GM19023 (cell line): ENCODE data around the gene SLC35F3.
"Not testable (repeated sequence)": the region's sequence is repeated elsewhere in the genome, so short reads cannot be mapped to it uniquely, and the experiment has no call there.

ENCODE experiments used
- ATAC-seq: cut with Tn5 transposase; IDR thresholded peaks from one replicate; pipeline ENCODE4 v1.9.1; 2021; ENCODE audit warnings: mild to moderate bottlenecking, moderate library complexity; ENCODE audit not compliant: unreplicated experiment

The SLC35F3 gene

DNA sequence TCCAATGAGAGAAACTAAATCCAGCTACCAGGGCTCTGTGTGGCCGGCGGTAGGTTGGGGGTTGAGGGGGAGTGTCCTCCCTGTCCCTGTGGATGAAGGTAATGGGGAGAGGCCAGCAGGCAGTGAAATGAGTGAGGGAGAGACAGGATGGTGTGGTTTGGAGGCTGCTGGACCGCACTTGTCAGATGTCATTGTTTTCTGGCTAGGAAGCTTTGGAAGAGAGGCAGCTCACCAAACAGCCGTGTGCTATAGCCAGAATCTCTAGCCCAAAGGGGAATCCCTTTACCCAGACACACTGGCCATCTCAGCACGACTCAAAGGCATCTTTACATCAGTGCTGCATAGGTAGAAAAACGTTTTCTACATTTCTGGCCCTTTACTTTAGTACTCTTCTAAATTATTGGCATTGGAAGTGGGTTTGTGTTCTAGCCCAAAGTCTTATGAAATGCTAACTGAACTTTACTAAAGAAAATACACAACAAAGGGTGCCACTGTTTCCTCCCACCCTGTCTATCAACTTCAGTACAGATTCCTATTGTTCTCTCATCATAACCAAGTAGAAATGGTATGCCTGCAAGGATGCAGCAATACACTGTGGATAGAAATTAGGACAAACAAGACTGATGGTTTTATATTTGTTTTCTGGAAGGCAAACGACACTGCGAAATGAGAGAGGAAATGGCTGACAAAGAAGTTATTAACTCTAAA, 372.8 kb downstream of the SLC35F3 start:
- ATAC-seq: no peak

DNA sequence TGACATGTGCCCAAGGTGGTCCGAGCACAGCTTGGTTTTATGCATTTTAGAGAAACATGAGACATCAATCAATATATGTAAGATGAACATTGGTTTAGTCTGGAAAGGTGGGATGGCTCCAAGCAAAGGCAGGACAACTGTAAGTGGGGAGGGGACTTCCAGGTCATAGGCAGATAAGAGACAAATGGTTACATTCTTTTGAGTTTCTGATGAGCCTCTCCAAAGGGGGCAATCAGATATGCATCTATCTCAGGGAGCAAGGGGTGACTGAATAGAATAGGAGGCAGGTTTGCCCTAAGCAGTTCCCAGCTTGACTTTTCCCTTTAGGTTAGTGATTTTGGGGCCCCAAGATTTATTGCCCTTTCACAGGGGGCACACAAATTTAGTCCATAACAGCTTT, 374.5 kb downstream of the SLC35F3 start:
- ATAC-seq: no peak

DNA sequence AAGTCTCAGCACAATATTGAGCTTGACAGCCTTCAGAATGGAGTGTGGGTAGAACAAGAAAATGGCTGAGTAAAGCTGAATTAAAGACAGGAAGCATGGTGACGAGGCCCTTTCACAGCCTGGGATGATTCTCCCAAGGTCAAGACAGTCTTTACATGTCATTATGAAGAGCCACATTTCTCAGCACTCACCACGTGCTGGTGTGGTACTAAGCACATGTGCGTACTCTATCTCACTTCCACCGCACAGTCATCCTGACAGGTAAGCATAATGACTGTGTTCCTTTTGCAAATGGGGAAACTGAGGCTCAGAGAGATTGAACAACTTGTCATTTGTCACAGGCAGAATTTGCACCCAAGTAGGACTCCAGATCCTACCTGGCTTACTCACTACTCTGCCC, 376.0 kb downstream of the SLC35F3 start:
- ATAC-seq: no peak

DNA sequence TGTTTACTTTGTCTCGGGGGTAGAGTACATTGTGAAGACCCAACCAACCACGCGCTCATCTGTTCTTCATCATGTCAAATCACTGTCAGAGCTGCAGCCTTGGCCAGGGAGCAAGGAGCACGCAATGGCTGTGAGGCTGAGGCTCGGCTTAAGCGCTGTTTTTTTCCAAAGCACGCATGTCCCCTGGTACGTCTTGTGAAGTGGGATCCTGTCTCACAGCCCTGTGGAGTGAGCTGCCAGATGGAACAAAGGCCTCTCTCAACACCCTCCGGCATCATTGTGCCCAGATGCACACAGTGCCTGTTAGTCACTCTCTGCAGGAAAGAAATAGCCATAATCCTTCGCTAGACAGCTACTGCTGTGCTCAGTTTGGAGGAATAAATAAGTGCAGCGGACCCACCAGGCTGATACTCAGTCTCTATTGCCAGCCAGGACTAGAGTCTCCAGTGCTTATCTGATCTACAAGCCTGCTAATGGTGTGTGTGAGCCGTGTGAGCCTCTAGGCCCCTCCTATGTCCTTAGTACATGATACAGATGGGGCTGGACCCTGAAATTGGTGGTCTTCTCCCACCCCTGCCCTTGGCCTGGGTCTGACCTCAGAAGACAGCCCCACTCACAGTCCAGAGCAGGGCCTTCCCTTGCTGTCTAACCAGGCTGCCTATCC, 377.5 kb downstream of the SLC35F3 start:
- ATAC-seq: no peak

DNA sequence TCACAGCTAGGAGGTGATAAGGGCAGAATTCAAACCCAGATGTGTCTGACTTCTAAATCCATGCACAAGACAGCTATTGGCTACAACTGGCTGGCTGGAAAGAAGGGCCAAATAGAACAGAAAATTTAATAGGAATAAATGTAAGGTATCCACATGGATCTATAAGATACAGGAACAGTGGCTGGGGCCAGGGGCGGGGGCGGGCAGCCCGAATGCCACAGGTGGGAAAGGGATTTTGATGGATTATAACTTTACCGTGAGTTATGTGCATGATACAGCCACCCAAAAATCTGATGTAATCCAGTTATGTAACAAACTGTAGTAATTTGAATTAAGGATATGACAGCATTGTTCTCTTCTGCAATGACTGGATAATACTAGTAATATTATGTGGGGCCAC, 381.7 kb downstream of the SLC35F3 start:
- ATAC-seq: no peak

DNA sequence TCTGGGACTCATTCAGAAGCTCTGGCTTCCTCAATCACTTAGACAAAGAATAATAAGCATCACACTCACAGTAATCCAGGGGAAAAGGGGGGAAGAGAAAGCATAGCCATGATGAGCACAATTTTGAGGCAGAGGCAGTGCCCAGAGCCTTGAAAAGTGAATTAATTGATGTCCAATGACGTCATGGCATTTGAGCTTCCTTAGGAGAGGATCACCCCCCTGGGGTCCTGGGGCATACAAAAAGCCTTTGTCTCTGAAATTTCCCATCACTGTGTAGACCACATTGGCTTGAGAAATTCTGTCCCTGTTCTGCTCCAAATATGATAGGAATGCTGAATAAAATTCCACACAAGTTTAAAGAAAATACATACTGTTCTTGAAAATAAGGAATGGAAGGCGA, 384.5 kb downstream of the SLC35F3 start:
- no peak for ATAC-seq

DNA sequence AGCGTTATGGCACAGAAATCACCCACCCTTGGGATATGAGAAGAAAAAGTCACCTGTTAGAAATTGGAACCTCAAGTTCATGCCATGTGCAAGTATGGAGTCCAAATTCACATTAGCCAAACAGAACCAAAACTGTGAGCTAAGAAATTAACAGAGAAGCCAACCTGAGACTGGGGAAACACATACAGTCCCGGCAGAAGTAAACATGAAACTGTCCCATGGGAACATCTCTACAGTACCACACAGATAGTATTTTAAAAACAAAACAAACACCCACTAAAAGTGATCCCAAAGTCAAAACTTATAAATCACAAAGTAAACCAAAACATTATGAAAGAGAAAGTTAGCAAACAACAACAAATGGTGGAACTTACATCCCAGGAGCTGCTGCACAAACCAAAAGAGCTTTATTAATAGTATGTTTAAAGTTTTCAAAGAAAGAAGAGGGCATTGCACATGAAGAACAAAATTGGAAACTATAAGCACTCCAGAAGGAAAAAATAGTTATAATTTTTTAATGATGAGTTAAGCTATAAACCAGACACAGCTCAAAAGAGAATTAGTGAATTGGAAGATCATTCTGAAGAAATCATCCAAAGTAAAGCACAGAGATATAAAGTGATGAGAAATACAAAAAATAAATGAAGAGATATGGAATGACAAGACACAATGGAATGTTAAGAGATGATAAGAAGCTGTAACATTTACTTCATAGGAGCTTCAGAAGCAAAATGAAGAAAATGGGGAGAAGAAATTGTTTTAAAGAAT, 385.2 kb downstream of the SLC35F3 start:
- ATAC-seq: no peak

DNA sequence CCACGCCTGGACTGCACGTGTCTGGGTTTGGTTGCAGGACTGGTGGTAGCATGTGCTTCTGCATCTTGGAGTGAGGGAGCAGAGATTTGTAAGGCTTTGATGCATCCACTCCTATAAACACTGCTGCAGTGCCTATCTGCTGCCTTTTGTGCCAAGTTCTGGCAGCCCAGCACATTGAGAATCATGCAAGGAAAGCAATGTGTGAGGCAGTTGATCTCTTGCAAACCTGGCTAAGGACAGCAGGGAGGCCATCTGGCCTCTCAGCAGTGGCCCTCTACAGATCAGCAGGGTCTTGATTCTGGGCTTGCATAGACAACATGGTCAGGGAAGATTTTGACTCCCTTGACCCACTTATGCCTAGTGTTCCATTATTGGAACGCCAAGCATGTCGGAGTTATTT, 387.5 kb downstream of the SLC35F3 start:
- ATAC-seq: no peak

DNA sequence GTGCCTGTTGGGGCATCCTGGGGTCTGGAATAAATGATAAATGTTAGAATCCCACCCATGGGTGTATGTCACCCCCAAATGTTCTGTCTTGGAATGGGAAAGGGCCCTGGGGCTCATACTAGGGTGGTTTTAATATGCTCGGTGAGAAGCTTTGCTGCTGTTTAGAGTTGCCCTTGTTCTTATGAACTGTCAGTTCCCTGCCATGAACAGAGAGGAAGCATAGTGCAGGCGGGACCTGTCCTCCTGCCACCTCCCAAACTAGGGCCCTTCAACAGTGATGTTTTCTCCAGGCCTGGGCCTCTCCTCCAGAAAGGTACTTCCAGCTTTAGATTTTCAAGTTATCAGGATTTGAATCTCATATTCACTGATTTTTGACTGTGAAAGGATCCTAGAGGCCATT, 388.1 kb downstream of the SLC35F3 start:
- ATAC-seq: no peak

DNA sequence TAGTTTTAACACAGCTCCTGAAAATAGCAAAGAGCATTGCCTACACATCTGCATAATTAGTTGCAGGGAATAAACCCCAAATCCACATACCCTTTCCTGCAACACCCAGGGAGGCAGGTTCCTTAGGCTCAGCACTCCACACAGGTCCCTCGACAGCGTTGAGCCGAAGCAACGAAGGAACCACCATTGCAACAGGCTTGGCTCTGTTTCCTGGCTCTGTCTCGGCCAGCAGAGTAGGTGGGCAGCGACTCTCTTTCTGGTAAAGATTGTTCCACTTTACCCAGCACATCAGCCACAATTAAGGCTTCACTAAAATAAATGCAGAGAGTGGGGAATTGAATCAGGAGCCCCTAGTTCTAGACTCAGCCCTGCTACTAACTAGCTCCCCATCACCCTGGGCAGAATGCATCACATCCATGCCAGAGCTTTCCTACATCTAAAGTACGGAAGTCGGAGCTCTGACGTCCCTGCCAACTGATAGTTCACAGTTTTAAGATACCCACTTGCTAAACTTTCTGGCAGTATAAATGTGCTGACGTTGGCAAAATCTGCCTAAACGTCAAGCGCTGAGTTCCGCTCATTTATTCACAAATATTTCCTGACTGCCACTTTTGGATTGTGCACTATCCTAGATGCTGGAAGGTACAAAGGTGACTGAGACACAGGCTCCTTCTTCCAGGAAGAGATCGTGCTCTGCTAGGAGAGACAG, 389.8 kb downstream of the SLC35F3 start:
- no peak for ATAC-seq

DNA sequence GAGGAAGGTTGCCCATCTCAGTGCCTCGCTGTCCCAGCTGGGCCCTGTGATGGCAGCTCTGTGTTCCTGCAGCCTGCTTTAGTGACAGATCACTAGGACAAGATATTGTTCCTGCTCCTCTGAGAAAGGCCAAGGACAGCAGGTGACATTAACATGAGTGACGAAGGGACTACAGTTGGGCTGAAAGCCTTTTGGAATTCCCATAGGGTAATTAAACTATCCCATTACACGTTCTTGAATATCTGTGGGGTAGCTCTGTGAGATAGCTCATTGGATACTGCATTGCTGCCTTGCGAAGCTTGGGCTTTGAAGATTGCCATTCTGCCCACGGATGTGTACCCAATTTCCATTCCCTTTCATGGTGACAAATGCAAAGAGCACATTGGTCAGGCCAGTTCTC, 390.6 kb downstream of the SLC35F3 start:
- ATAC-seq: no peak

DNA sequence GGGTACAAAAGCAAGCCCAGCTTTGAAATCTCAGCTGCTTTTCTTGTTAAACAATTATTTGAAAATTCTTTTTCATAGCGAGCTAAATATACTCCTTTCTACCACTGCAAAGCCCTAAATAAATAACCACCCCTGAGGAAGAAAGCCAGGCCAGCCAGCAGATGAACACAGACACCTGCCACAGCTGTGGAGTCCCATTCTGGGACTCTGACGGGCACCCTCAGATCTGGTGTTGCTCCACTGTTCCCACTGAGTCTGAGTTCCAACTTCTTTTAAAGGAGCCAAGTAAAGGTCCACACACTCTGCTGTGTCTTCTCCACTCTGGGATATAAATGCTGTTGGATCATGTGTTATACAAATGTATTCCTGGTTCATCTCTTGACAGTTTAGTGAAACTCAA, 391.1 kb downstream of the SLC35F3 start:
- ATAC-seq: no peak

DNA sequence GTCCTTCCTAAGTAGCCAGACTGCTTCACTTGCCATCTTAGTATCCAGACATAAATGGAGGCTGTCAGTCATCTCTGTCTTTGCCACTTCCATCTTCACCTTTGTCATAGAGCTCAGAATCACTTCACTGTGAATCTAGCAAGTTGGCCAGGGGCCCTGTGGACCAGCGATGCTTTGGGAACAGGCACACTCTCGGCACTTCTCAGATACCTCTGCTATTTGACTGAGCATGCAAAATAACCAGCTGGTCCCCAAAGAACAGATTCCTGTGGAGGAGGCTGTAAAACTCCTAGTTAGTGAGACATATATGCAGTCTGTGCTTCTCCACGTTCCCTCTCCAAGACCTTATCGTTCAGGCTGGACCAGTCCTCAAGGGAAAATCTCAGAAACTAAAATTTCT, 392.0 kb downstream of the SLC35F3 start:
- ATAC-seq: no peak

DNA sequence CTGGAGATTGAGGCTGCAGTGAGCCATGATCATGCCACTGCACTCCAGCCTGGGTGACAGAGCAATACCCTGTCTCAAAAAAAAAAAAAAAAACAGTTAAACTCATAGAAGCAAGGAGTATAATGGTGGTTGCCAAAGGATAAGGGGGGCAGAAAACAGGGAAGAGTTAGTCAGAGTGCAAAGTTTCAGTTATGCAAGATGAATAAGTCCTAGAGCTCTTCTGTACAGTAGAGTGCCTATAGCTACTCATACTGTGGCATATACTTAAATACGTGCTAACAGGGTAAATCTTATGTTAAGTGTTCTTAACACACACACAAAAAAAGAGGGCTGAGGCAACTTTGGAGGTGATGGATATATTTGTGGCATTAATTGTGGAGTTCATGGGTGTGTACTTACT, 393.2 kb downstream of the SLC35F3 start:
- no peak for ATAC-seq

DNA sequence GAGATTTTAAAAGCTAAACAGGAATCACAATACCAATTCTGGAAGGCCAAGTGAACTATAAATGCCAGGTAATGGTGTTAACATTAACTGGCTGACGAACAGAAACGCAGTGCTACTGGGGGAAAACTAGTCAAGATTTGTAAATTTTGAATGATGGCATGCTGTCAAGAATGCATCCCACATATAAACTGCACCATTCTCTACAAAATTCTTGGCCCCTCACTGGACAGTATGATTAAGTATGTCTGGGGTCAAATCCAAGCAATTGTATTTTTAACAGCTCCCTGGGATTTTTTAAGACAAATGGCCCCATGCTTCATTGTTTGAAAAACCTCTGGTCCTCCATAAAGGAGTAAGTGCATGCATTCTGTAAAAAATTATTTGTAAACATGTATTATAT, 395.6 kb downstream of the SLC35F3 start:
- ATAC-seq: no peak

DNA sequence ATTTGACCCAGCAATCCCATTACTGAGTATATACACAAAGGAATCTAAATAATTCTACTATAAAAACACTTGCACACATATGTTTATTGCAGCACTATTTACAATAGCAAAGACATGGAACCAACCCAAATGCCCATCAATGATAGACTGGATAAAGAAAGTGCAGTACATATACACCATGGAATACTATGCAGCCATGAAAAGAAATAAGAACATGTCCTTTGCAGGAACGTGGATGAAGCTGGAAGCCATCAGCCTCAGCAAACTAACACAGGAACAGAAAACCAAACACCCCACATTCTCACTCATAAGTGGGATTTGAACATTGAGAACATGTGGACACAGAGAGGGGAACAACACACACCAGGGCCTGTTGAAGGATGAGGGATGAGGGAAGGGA, 397.2 kb downstream of the SLC35F3 start:
- not testable (repeated sequence) for ATAC-seq

DNA sequence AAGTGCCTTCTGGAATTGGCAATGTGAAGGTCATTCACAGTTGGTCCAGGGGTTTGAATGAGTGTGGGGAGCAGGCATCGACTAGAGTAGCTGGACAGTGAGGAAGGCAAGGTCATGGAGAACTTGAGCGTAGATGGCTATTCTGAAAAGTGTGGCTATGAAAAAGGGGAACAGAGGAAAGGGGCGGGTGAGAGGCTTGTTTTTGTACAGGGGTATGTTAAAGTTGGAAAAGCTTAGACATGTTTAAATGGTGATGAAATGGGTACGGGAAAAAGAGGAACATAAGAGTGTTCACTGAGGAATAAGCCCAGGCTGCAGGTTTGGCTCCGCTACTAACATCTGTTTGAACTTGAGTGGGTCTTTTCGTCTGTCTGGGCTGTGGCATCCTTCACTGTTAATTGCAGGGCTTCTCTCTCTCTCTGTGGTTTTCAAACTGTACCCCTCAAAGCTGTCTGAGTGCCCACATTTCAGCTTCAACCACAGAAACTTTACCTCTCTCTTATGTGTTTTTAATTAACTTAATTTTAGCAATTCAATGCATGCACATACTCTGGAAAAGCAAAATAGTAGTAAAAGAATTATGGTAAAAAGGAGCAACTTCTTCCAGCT, 398.0 kb downstream of the SLC35F3 start:
- ATAC-seq: no peak

DNA sequence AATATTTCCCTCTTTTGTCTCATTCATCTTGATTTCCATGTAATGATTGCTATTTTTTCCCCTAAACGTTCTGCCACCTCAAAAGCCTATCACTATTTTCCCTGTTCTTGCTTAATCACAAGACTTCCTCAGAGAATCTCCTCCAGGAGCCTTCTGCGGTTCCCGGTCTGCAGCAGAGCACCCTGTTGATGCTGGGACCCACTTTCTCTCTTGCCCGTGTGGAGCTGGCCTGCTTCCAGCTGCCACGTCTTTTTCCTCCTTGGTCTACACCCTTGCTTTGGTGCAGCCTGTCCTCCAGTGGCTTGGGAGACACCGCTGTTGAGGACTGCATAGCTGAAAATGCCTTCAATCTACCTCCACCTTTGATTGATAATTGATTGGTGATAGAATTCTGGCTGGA, 398.8 kb downstream of the SLC35F3 start:
- no peak for ATAC-seq

DNA sequence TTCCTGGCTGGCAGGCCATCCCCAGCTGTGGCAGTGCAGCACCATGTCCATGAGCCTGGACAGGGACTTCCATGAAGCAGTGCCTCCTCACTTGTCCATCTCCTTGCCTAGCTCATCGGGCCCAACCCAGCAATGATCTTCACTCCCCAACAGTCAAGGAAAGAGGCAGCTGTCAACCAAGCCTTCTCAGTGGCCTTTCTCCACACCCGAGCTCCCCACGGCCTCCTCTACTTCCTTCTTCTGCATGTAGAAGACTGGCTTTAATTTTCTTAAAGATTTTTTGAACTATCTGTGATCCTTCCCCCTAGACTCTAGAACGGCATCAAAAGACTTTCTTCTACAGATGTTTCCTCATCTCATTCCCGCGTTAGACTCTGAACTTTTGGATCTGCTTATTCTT, 403.2 kb downstream of the SLC35F3 start:
- ATAC-seq: no peak

DNA sequence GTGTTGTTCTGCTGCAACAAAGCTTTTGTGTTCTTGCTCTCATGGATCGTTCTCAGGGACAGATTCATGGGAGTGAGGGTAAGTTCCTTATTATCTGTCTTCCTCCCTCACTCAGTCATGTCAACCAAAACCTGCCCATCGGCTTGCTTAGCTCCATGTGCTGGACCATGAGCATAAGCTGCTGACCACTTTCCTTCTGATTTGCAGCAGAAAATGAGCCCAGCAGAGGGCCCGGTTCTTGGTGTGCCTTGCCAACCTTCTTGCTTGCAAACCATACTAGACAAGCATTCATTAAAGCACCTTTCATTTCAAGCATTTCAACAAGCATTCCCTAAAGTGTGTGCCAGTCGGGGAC, 404.7 kb downstream of the SLC35F3 start:
- ATAC-seq: no peak
